H1 (cell line): Measurements from ENCODE around the gene METTL21A. TPM values are rescaled to one million over a fixed set of nuclear protein-coding genes. Genes with fewer than 3 reads are reported as not detected.
A peak's percentile ranks its signal among the peaks of the same experiment; 100 is the strongest.

Source experiments
- CTCF ChIA-PET: fragments of 300-600 bp; sonication (Branson Sonifier 250); formaldehyde crosslinking; loops from one replicate; lab custom pipeline; 2021; ENCODE audit not compliant: partially characterized antibody; lab: Charles Lee
- POLR2A ChIA-PET: fragments of 300-600 bp; sonication (Branson Sonifier 250); formaldehyde crosslinking; loops from one replicate; lab custom pipeline; 2021; ENCODE audit warnings: inconsistent platforms; ENCODE audit not compliant: partially characterized antibody; lab: Charles Lee
- DNase-seq, 2 experiments: peaks; one replicate each; pipeline versions ENCODE4 v3.0.0 to v3.0.0-alpha.2; 2010 to 2022; ENCODE audit warnings: low spot score in 2 of 2, low read depth in 1 of 2, mixed read lengths in 1 of 2
- FAIRE-seq: peaks from 2 replicates; lab custom pipeline; 2011; peaks lifted over from hg19 to GRCh38; lab: Jason Lieb, UNC
- H2AFZ ChIP-seq: 2 replicates; pipeline ENCODE4 v1.8.1; 2012; ENCODE audit warnings: low read length, inconsistent platforms
- H2AK5ac ChIP-seq: 2 replicates; pipeline ENCODE4 v1.6.1; 2013; ENCODE audit warnings: low read depth, low read length
- H2BK120ac ChIP-seq: replicated peaks from 2 replicates; pipeline ENCODE3; 2013; ENCODE audit warnings: low read depth, low read length, inconsistent platforms
- H2BK12ac ChIP-seq: 2 replicates; pipeline ENCODE4 v1.6.1; 2013; ENCODE audit warnings: low read depth, low read length
- H2BK15ac ChIP-seq: 2 replicates; pipeline ENCODE4 v1.6.1; 2013; ENCODE audit warnings: low read length
- H2BK20ac ChIP-seq: 2 replicates; pipeline ENCODE4 v1.6.1; 2013; ENCODE audit warnings: low read length
- H2BK5ac ChIP-seq: 2 replicates; pipeline ENCODE4 v1.6.1; 2013; ENCODE audit warnings: low read depth, low read length
- H3K14ac ChIP-seq: 2 replicates; pipeline ENCODE4 v1.6.1; 2013; ENCODE audit warnings: inconsistent platforms; ENCODE audit not compliant: insufficient read length
- H3K18ac ChIP-seq: 2 replicates; pipeline ENCODE4 v1.6.1; 2013; ENCODE audit warnings: low read length; ENCODE audit errors: extremely low read depth
- H3K23ac ChIP-seq: 2 replicates; pipeline ENCODE4 v1.6.1; 2013; ENCODE audit warnings: inconsistent platforms; ENCODE audit not compliant: insufficient read length
- H3K23me2 ChIP-seq: 2 replicates; pipeline ENCODE4 v1.6.1; 2013; ENCODE audit warnings: low read depth, low read length
- H3K27ac ChIP-seq: 2 replicates; pipeline ENCODE4 v1.6.1; 2011; ENCODE audit warnings: low read depth, low read length, inconsistent platforms
- H3K27me3 ChIP-seq, 4 experiments: replicated peaks in 1 of 4; 1 replicate in 1 of 4; 2 replicates in 3 of 4; pipeline versions ENCODE4 v1.6.1 to v1.8.1; 2011 to 2013; ENCODE audit warnings: low read length in 3 of 4, mild to moderate bottlenecking in 3 of 4, inconsistent platforms in 2 of 4, mixed read lengths in 2 of 4, moderate library complexity in 1 of 4; ENCODE audit not compliant: control insufficient read depth in 3 of 4, insufficient read depth in 3 of 4; ENCODE audit errors: extremely low read depth in 1 of 4
- H3K36me3 ChIP-seq, 4 experiments: 2 replicates each; pipeline versions ENCODE4 v1.6.1 to v1.8.1; 2011 to 2013; ENCODE audit warnings: mild to moderate bottlenecking in 4 of 4, low read length in 3 of 4, moderate library complexity in 2 of 4, control low read depth in 1 of 4, inconsistent platforms in 1 of 4; ENCODE audit not compliant: insufficient read depth in 4 of 4, control insufficient read depth in 2 of 4
- H3K4ac ChIP-seq: replicated peaks from 2 replicates; pipeline ENCODE3; 2013; ENCODE audit warnings: low read length, low read depth, mixed read lengths, inconsistent platforms; ENCODE audit not compliant: insufficient read length
- H3K4me1 ChIP-seq, 4 experiments: replicated peaks in 1 of 4; 1 replicate in 1 of 4; 2 replicates in 3 of 4; pipeline versions ENCODE4 v1.6.1 to v1.8.1; 2011 to 2013; ENCODE audit warnings: low read length in 3 of 4, inconsistent platforms in 2 of 4, mixed read lengths in 1 of 4; ENCODE audit not compliant: insufficient read depth in 4 of 4, control insufficient read depth in 3 of 4
- H3K4me2 ChIP-seq, 2 experiments: 2 replicates each; pipeline versions ENCODE4 v1.6.1 to v1.8.1; 2011 to 2013; ENCODE audit warnings: low read depth in 2 of 2, low read length in 2 of 2, control low read depth in 1 of 2, inconsistent platforms in 1 of 2, mild to moderate bottlenecking in 1 of 2; ENCODE audit not compliant: insufficient read depth in 1 of 2
- H3K4me3 ChIP-seq, 4 experiments: fragments of 200-600, 300-600 bp in 1 of 4; sonication (generic), shearing (Covaris generic), sonication (Bioruptor Twin) in 1 of 4; 2 replicates each; pipeline versions ENCODE4 v1.5.1 to v1.8.1; 2011 to 2016; ENCODE audit warnings: low read length in 4 of 4, low read depth in 3 of 4, control low read depth in 2 of 4, inconsistent platforms in 2 of 4, mild to moderate bottlenecking in 2 of 4, mixed read lengths in 1 of 4, moderate library complexity in 1 of 4; ENCODE audit not compliant: insufficient read depth in 2 of 4; ENCODE audit errors: extremely low read depth in 1 of 4
- H3K56ac ChIP-seq: replicated peaks from 2 replicates; pipeline ENCODE3; 2013; ENCODE audit warnings: low read depth, mild to moderate bottlenecking, mixed read lengths, low read length, inconsistent platforms; ENCODE audit not compliant: insufficient read length
- H3K79me1 ChIP-seq: 2 replicates; pipeline ENCODE4 v1.6.1; 2013; ENCODE audit warnings: low read depth, low read length, control low read depth
- H3K79me2 ChIP-seq, 2 experiments: 2 replicates each; pipeline versions ENCODE4 v1.6.1 to v1.8.1; 2012 to 2013; ENCODE audit warnings: low read length in 2 of 2, mild to moderate bottlenecking in 2 of 2, inconsistent platforms in 1 of 2; ENCODE audit not compliant: insufficient read depth in 2 of 2, control insufficient read depth in 1 of 2
- H3K9ac ChIP-seq, 4 experiments: replicated peaks in 1 of 4; 1 replicate in 1 of 4; 2 replicates in 3 of 4; pipeline versions ENCODE4 v1.6.1 to v1.8.1; 2011 to 2013; ENCODE audit warnings: low read depth in 3 of 4, low read length in 3 of 4, control low read depth in 2 of 4, mild to moderate bottlenecking in 2 of 4, moderate library complexity in 2 of 4, inconsistent platforms in 1 of 4; ENCODE audit errors: extremely low read depth in 1 of 4
- H3K9me3 ChIP-seq, 2 experiments: 2 replicates each; pipeline versions ENCODE4 v1.6.1 to v1.8.1; 2012 to 2013; ENCODE audit warnings: mild to moderate bottlenecking in 2 of 2, moderate library complexity in 2 of 2, control low read depth in 1 of 2, inconsistent platforms in 1 of 2, low read depth in 1 of 2, low read length in 1 of 2, mixed read lengths in 1 of 2; ENCODE audit not compliant: insufficient read depth in 2 of 2
- H4K20me1 ChIP-seq, 2 experiments: replicated peaks in 1 of 2; 2 replicates each; pipeline versions ENCODE3 to v1.8.1; 2011 to 2013; ENCODE audit warnings: inconsistent platforms in 2 of 2, low read length in 2 of 2, mild to moderate bottlenecking in 1 of 2; ENCODE audit not compliant: insufficient read depth in 2 of 2, control insufficient read depth in 1 of 2
- H4K5ac ChIP-seq: 2 replicates; pipeline ENCODE4 v1.6.1; 2013; ENCODE audit warnings: low read length, low read depth, mixed read lengths, inconsistent platforms; ENCODE audit not compliant: insufficient read length
- H4K8ac ChIP-seq: 2 replicates; pipeline ENCODE4 v1.8.0; 2013; ENCODE audit warnings: mild to moderate bottlenecking, moderate library complexity, low read length, inconsistent platforms; ENCODE audit not compliant: insufficient read depth; ENCODE audit errors: extremely low read depth
- H4K91ac ChIP-seq: replicated peaks from 2 replicates; pipeline ENCODE3; 2013; ENCODE audit warnings: low read length, mixed read lengths, inconsistent platforms; ENCODE audit not compliant: insufficient read length
- ASH2L ChIP-seq: fragments of 200-600, 300-600 bp; sonication (generic); IDR thresholded peaks from one replicate; pipeline ENCODE4 v1.7.1; 2017; ENCODE audit warnings: low read length
- CHD2 ChIP-seq: IDR thresholded peaks from 2 replicates; pipeline ENCODE4 v1.6.1; 2012; ENCODE audit warnings: low read length, improper control_type of control experiment
- JUN ChIP-seq: IDR thresholded peaks from 2 replicates; pipeline ENCODE4 v1.6.1; 2011; ENCODE audit warnings: low read depth, mild to moderate bottlenecking, improper control_type of control experiment, low read length
- POLR2AphosphoS5 ChIP-seq: IDR thresholded peaks from 2 replicates; pipeline ENCODE4 v1.6.1; 2011; ENCODE audit warnings: low read depth, low read length
- RFX5 ChIP-seq: IDR thresholded peaks from 2 replicates; pipeline ENCODE4 v1.6.1; 2011; ENCODE audit warnings: low read depth, low read length, improper control_type of control experiment, borderline replicate concordance
- SUZ12 ChIP-seq: fragments of 200-600 bp; sonication (generic); IDR thresholded peaks from 2 replicates; pipeline ENCODE4 v1.6.1; 2012; ENCODE audit warnings: mild to moderate bottlenecking, inconsistent platforms, low read length, moderate library complexity, mixed read lengths
- USF2 ChIP-seq: IDR thresholded peaks from 2 replicates; pipeline ENCODE4 v1.6.1; 2011; ENCODE audit warnings: low read length, improper control_type of control experiment
- WGBS, 2 experiments: shearing (Covaris generic) in 1 of 2; methylation state at CpG; one replicate each; pipeline versions ENCODE4 v1.1.6 to v1.1.7; 2013 to 2015; ENCODE audit warnings: low lambda C conversion rate in 2 of 2, mixed read lengths in 2 of 2, inconsistent platforms in 1 of 2, low coverage in 1 of 2, missing lambda C conversion rate in 1 of 2; ENCODE audit not compliant: insufficient replicate concordance in 2 of 2, insufficient coverage in 1 of 2, insufficient read length in 1 of 2; ENCODE audit errors: extremely low coverage in 1 of 2, missing lambda C conversion rate in 1 of 2; 5-methylcytosine and 5-hydroxymethylcytosine counted together
- polyA plus RNA-seq, 7 experiments: library from polyadenylated mRNA; depleted of rRNA in 3 of 7; stranded (reverse) in 5 of 7; unstranded in 2 of 7; fragments of >200 nt in 5 of 7; fragments of 200-250 nt in 2 of 7; gene quantifications; 1 replicate in 5 of 7; 2 replicates in 1 of 7; 4 replicates in 1 of 7; pipeline versions ENCODE4 v1.2.1 to v1.2.3, GENCODE V29; 2011 to 2013; ENCODE audit warnings: missing spikeins in 2 of 7, mixed read lengths in 2 of 7
- total RNA-seq: library from RNA; stranded (reverse); fragmentation: NEBNext Ultra II Directional; extraction: Animal tissue kit (Norgen Biotek cat#: 25700); gene quantifications from 2 replicates; pipeline ENCODE4 v1.2.1, GENCODE V29; 2021

Gene METTL21A
- total and polyA plus RNA-seq, 2 of the 8 experiments (the other 6 are each of a cell fraction or from before 2014, with no cell fraction given), result 36.2 to 55.0 TPM

- Histone ChIP-seq H4K5ac (no peak overlapping the region), H4K20me1 (peaks cover 3 to 7% of the 10 kb centered on the region in 2 experiments), H3K79me2 (peaks cover 0 to 2% of the 10 kb centered on the region in 2 experiments; a peak in 1 of 4 replicates), H3K79me1 (peaks cover 6% of the 10 kb centered on the region; the same call in 1 of the 2 replicates), H2BK20ac (no peak overlapping the region), H3K27me3 (no peaks in the 10 kb centered on the region), H3K56ac (no peak overlapping the region), H3K18ac (no peak overlapping the region), H4K8ac (no peak overlapping the region), H2AFZ (no peak overlapping the region), H3K4me1 (no peaks in the 10 kb centered on the region), H2BK12ac (no peak overlapping the region), H3K23ac (no peak overlapping the region), H3K9ac (no peak overlapping the region), H2AK5ac (no peak overlapping the region), H2BK120ac (no peak overlapping the region), H3K4ac (no peak overlapping the region), H3K14ac (no peak overlapping the region), H3K9me3 (no peaks in the 10 kb centered on the region), H4K91ac (no peak overlapping the region), H3K27ac (peak overlapping the region; percentile 49; the same call in 1 of the 2 replicates), H2BK5ac (no peak overlapping the region), H3K4me2 (no peak overlapping the region), H3K23me2 (no peaks in the 10 kb centered on the region), H3K36me3 (peaks cover 17 to 79% (median 42%) of the 10 kb centered on the region in 4 experiments), H3K4me3 (no peak overlapping the region), H2BK15ac (no peak overlapping the region)
- DNase-seq (peak in 1 of 2 experiments; percentile 29), FAIRE-seq (no peak)
- POLR2A ChIA-PET, result interaction anchor here (0.7 to 1.7 kb wide), 4 partner anchors 8 to 20 kb away, joined by 3 to 4 read pairs (median 3); no protein-coding TSS in a partner anchor
- TF ChIP-seq CHD2 (no peak), RFX5 (no peak), JUN (no peak), USF2 (no peak), SUZ12 (no peak), POLR2AphosphoS5 (no peak), ASH2L (no peak)
- WGBS, 2 experiments, result 88% methylated on average over 6 of the region's 6 CpGs; no CpG with 5 or more reads in 1 of the 2 experiments
- CTCF ChIA-PET, result no interaction called here
Measured at GRCh38 chr2:207617011-207617671, 8.1 kb downstream of the METTL21A start.
